Adipocyte (in vitro differentiated cells): ENCODE results near the gene STK32B.

Source experiments
- DNase-seq: peaks from one replicate; pipeline ENCODE4 v3.0.0-alpha.2; 2015; ENCODE audit warnings: low read depth
- H3K27me3 ChIP-seq: replicated peaks from 2 replicates; pipeline ENCODE4 v1.7.0; 2013; ENCODE audit warnings: mild to moderate bottlenecking, low read length, moderate library complexity; ENCODE audit not compliant: control insufficient read depth, insufficient read depth
- H3K36me3 ChIP-seq: 2 replicates; pipeline ENCODE4 v1.7.0; 2013; ENCODE audit warnings: low read length, mild to moderate bottlenecking, moderate library complexity; ENCODE audit not compliant: control insufficient read depth, insufficient read depth, severe bottlenecking
- H3K4me1 ChIP-seq: 2 replicates; pipeline ENCODE4 v1.7.0; 2013; ENCODE audit warnings: mild to moderate bottlenecking, low read length, moderate library complexity; ENCODE audit not compliant: control insufficient read depth, insufficient read depth
- H3K4me3 ChIP-seq: 2 replicates; pipeline ENCODE4 v1.7.0; 2013; ENCODE audit warnings: mild to moderate bottlenecking, low read length, moderate library complexity
- H3K9ac ChIP-seq: 2 replicates; pipeline ENCODE4 v1.7.0; 2013; ENCODE audit warnings: mild to moderate bottlenecking, low read length, moderate library complexity
- H3K9me3 ChIP-seq: 2 replicates; pipeline ENCODE4 v1.7.0; 2013; ENCODE audit warnings: mild to moderate bottlenecking, low read length, moderate library complexity; ENCODE audit not compliant: control insufficient read depth

STK32B gene

DNA sequence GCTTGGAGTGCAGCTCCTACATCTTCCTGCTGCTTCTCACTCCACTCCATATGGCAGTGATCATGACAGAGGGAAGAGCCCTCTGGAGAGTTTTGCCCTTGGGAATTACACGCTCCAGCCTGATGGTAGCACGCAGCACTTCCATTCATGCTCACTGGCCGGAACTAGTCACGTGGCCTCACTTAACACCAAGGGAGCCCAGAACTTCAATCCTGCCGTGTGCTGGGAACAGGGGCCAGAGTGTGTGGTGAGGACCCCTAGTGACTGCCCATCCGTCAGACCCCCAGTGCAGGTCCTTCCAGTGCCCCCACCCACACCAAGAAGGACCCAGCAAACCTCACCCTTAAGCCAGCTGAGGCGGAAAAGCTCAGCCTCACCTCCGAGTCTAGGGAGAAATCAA, 426.3 kb downstream of the STK32B start:
- no peak for DNase-seq

DNA sequence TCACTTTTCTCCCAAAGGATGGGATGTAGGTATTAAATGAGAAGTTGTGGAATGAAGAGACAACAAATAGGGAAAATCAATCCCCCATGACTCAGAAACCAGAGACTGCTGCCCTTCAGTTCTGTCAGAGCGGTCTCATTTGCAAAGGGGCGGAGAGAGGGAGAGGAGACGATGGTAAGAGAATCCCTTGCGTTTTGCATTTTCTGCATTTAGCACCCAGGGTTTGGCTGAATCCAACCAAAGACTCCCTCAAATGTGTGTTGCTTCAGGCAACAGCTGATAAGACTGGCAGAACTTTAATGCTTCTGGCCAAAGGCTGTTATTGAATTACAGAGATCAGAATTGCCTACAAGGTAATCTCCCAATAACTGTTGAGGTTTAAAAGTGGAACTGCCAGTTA, 426.9 kb downstream of the STK32B start:
- DNase-seq, result no peak
- Histone ChIP-seq H3K27me3 (no peaks in the 10 kb centered on the region), H3K36me3 (no peaks in the 10 kb centered on the region), H3K9me3 (no peaks in the 10 kb centered on the region), H3K4me1 (no peaks in the 10 kb centered on the region), H3K4me3 (no peak overlapping the region), H3K9ac (no peak overlapping the region)

More for the DNA sequence above, 426.3 kb downstream of the STK32B start:
- Histone ChIP-seq H3K4me1 (no peaks in the 10 kb centered on the region), H3K36me3 (no peaks in the 10 kb centered on the region), H3K4me3 (no peak overlapping the region), H3K27me3 (no peaks in the 10 kb centered on the region), H3K9me3 (no peaks in the 10 kb centered on the region), H3K9ac (no peak overlapping the region)

DNA sequence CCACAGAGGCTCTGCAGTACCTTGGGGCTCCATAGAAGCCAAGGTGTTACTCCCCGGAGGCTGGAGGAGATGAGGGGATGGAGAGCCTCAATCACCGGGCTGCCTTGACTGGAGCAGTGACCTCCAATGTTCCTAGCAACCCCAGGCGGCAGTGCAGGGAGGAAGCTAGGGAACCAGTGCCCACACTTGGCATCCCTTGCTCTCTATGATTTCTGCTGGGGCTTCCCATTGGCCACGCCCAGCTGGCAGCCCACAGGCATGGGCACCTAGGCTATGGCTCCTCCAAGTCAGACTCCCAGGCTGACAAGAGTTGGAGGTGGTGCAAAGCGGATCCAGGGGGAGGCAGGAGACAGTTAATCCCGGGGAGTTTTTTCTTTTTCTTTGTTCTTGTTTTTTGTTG, 427.4 kb downstream of the STK32B start:
- H3K9me3 ChIP-seq, result no peaks in the 10 kb centered on the region

DNA sequence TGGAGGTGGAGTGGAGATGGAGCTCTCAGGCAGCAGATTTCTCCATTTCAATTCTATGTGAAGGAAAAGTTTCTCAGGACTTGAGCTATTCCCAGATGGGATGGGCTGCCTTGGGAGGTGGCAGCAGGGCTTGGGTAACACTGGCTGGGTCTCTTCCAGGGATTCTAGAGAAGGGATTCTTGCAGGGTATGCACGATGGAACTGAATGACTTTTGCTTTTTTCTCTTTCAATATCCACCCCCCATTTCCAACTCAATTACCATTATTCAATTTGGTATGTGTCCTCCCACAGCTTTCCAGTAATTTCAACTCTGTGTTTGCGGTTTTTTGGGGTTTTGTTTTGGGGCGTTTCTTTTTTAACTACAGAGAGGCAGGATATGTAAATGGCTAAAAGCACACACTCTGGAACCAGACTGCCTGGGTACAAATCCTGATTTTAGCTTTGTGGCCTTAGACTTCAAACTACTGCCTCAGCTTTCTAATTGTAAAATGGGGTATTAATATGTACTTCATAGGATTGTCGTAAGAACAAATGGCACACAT, 428.3 kb downstream of the STK32B start:
- DNase-seq, result no peak
- no peaks in the 10 kb centered on the region for H3K4me1 ChIP-seq
- no peak overlapping the region for H3K4me3 ChIP-seq
- H3K27me3 ChIP-seq, result no peaks in the 10 kb centered on the region
- H3K9me3 ChIP-seq, result no peaks in the 10 kb centered on the region
- no peaks in the 10 kb centered on the region for H3K36me3 ChIP-seq
- no peak overlapping the region for H3K9ac ChIP-seq

More for the DNA sequence above, 427.4 kb downstream of the STK32B start:
- H3K4me1 ChIP-seq, result no peaks in the 10 kb centered on the region
- H3K36me3 ChIP-seq, result no peaks in the 10 kb centered on the region
- H3K9ac ChIP-seq, result no peak overlapping the region
- H3K27me3 ChIP-seq, result no peaks in the 10 kb centered on the region
- DNase-seq, result no peak
- H3K4me3 ChIP-seq, result no peak overlapping the region

DNA sequence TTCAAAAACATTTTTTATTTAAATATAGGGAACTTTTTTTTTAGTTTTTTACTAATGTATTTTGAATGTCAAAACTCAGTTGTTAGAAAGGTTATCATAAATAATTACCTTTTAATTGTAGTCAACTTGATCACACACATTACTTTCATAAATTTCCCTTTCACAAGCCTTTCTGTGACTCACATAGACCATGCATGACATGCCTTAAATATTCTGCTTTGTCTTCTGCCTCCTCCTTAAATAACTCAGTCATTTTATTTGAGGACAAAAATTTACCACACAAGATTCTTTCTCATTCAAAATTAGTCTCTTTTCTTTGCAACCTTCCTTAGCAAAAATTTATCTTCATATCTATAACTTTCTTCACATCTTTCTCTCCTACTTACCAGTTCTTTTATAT, 437.1 kb downstream of the STK32B start:
- H3K4me1 ChIP-seq, result no peaks in the 10 kb centered on the region
- no peak for DNase-seq
- H3K27me3 ChIP-seq, result no peaks in the 10 kb centered on the region
- no peak overlapping the region for H3K9ac ChIP-seq
- no peaks in the 10 kb centered on the region for H3K9me3 ChIP-seq
- no peak overlapping the region for H3K4me3 ChIP-seq
- no peaks in the 10 kb centered on the region for H3K36me3 ChIP-seq

DNA sequence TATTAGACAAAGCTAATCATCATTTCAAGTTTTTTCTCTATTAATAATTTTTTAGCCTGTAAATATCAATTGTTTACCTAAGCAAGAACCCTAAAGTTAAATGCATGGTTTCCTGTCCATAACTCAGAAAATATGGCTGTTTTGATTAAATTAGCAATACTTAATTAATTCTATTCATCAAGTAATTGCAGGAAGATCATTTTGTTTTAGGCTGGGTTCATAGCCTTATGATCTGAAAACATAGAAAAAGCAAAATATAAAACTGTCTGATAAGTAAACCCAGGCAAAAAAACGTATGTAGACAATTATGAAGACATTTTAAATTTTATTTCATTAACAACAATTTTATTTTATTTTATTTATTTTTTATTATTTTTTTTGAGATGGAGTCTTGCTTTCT, 438.0 kb downstream of the STK32B start:
- DNase-seq, result no peak
- Histone ChIP-seq H3K4me3 (no peak overlapping the region), H3K9me3 (no peaks in the 10 kb centered on the region), H3K36me3 (no peaks in the 10 kb centered on the region), H3K27me3 (no peaks in the 10 kb centered on the region), H3K4me1 (no peaks in the 10 kb centered on the region), H3K9ac (no peak overlapping the region)

DNA sequence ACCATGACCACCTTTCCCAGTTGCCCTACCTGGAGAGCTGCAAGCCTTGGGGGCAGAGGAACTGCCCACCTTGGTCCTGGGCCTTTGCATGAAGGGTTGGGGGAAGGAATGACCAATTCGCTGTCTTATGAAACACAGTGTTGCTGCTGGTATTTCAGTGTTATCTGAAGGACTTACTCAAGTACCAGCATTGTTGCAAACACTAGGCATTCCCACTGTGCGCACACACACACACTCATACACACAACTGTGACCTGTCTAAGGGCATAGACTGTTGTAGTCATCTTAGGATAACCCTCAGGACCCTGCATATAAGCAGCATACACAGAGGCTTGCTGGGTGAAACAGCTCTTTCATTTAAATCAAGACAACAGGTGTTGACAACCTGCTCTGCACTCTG, 446.2 kb downstream of the STK32B start:
- H3K9me3 ChIP-seq, result no peaks in the 10 kb centered on the region
- no peak overlapping the region for H3K9ac ChIP-seq
- no peak for DNase-seq
- H3K4me1 ChIP-seq, result no peaks in the 10 kb centered on the region
- H3K36me3 ChIP-seq, result peaks cover 8% of the 10 kb centered on the region
- no peaks in the 10 kb centered on the region for H3K27me3 ChIP-seq
- no peak overlapping the region for H3K4me3 ChIP-seq

DNA sequence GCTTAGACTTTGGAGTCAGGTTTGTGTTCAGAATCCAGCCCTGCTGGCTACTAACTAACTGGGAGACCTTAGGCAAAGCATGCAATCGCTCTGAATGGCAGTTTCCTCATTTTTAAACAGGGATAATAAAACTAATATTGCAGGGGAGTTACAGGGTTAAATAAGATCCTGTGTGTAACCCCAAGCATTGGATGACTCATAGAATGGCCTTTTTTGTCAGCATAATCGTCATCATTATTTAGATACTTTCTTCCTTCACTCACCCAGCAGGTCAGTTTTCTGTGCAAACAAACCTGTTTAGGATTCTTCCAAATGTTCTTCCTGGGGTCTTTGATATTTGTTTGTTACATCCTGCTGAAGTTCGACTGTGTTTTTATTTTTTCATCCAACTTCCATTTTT, 448.9 kb downstream of the STK32B start:
- Histone ChIP-seq H3K9ac (no peak overlapping the region), H3K4me1 (no peaks in the 10 kb centered on the region), H3K9me3 (no peaks in the 10 kb centered on the region), H3K27me3 (no peaks in the 10 kb centered on the region), H3K36me3 (peaks cover 8% of the 10 kb centered on the region), H3K4me3 (no peak overlapping the region)
- peak; percentile 20 for DNase-seq

DNA sequence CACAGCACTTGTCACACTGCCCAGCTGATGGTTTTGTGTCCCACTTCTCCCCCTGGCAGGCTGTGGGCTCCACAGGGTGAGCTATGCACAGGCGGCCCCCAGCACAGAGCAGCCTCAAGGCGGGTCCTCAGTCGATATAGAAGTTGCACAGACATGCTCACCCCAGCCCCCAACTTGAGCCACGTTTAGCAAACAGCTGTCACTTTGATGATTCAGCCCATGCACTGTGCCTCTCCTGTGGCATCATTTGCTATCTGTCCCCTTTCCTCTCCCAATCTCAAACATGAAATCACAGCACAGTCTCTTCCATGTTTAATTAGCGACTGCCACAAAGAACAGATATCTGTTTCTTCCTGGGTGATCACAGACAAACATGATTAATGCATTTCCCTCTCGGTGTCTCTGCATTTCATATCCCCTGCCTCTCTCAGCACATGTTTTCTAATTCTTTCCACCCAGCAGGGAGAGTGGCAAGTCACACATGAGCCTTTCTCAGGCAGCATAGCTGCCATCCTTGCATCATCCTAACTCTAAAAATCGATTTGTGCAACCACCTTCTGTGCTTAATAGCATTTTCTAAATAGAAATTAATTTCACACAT, 452.2 kb downstream of the STK32B start:
- H3K36me3 ChIP-seq, result peaks cover 4% of the 10 kb centered on the region
- no peaks in the 10 kb centered on the region for H3K27me3 ChIP-seq
- H3K4me1 ChIP-seq, result no peaks in the 10 kb centered on the region
- no peaks in the 10 kb centered on the region for H3K9me3 ChIP-seq
- no peak overlapping the region for H3K9ac ChIP-seq
- DNase-seq, result no peak
- no peak overlapping the region for H3K4me3 ChIP-seq

DNA sequence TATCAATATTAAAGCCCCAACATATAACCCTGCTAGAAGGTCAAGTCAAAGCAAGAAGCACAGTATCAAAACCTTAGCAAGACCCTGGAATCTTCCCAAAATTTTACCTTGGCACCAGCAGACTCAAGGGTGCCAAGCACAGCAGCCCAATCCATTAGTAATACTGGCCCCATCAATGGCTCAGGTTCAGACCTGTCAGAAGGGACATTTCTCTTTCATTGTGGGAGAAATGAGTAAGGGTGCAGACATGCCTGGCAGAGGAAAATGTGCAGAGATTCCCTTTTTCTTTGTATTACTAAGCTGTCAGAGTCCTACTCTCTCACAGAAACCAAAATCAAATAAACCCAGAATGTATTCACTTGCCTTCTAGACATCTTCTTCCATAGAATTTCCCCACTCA, 453.2 kb downstream of the STK32B start:
- Histone ChIP-seq H3K9me3 (no peaks in the 10 kb centered on the region), H3K4me3 (no peak overlapping the region), H3K27me3 (no peaks in the 10 kb centered on the region), H3K9ac (no peak overlapping the region), H3K4me1 (no peaks in the 10 kb centered on the region), H3K36me3 (peaks cover 3% of the 10 kb centered on the region)
- DNase-seq, result no peak

DNA sequence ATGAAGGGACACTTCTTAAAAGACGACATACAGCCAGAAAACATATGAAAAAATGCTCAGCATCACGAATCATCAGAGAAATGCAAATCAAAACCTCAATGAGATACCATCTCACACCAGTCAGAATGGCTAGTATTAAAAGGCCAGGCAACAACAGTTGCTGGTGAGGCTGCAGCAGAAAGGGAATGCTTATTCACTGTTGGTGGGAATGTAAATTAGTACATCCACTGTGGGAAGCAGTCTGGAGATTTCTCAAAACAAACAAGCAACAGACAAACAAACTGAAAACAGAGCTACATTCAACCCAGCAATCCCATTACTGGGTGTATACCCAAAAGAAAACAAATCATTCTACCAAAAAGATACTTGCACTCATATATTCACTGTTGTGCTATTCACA, 459.2 kb downstream of the STK32B start:
- DNase-seq, result peak; percentile 29
- Histone ChIP-seq H3K4me1 (peaks cover 6% of the 10 kb centered on the region), H3K9ac (no peak overlapping the region), H3K9me3 (no peaks in the 10 kb centered on the region), H3K4me3 (no peak overlapping the region), H3K36me3 (no peaks in the 10 kb centered on the region), H3K27me3 (no peaks in the 10 kb centered on the region)

DNA sequence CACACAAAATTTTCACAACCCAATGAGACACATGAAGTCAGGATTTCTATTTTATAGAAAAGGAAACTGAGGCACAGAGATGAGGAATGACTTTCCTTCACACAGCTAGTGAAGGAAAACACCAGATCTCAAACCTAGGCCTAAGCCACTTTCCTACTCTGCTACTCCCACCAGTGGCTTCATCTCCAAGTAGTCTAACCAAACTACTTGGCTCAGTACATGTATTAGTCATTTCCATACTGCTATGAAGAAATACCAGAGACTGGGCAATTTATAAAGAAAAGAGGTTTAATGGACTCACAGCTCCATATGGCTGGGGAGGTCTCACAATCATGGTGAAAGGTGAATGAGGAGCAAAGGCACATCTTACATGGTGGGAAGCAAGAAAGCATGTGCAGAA, 460.5 kb downstream of the STK32B start:
- peaks cover 6% of the 10 kb centered on the region for H3K4me1 ChIP-seq
- H3K36me3 ChIP-seq, result no peaks in the 10 kb centered on the region
- no peak overlapping the region for H3K4me3 ChIP-seq
- H3K9ac ChIP-seq, result no peak overlapping the region
- H3K9me3 ChIP-seq, result no peaks in the 10 kb centered on the region
- DNase-seq, result peak; percentile 13
- no peaks in the 10 kb centered on the region for H3K27me3 ChIP-seq
